Osteoblast (primary cell): Measurements from ENCODE around the gene CHRND. TPM values are rescaled to one million over a fixed set of nuclear protein-coding genes. Genes with fewer than 3 reads are reported as not detected.
A peak's percentile ranks its signal among the peaks of the same experiment; 100 is the strongest.

Experiments used
- DNase-seq: peaks from one replicate; pipeline ENCODE4 v3.0.0; 2011; ENCODE audit warnings: low spot score, mixed read lengths; ENCODE audit not compliant: insufficient read length; ENCODE audit errors: missing footprints
- H2AFZ ChIP-seq: 2 replicates; pipeline ENCODE4 v1.6.0; 2011; ENCODE audit warnings: mild to moderate bottlenecking, low read length
- H3K27ac ChIP-seq: 2 replicates; pipeline ENCODE4 v1.5.1; 2011; ENCODE audit warnings: mild to moderate bottlenecking, low read depth, low read length, moderate library complexity
- H3K27me3 ChIP-seq: 2 replicates; pipeline ENCODE4 v1.6.0; 2012; ENCODE audit warnings: mild to moderate bottlenecking, control low read depth, inconsistent platforms, low read length, moderate library complexity; ENCODE audit not compliant: insufficient read depth
- H3K36me3 ChIP-seq: 2 replicates; pipeline ENCODE4 v1.5.1; 2011; ENCODE audit warnings: mild to moderate bottlenecking, low read length, control low read depth, moderate library complexity; ENCODE audit not compliant: insufficient read depth
- H3K4me1 ChIP-seq: 2 replicates; pipeline ENCODE4 v1.5.1; 2011; ENCODE audit warnings: mild to moderate bottlenecking, low read length, control low read depth, moderate library complexity; ENCODE audit not compliant: insufficient read depth
- H3K4me2 ChIP-seq: 2 replicates; pipeline ENCODE4 v1.6.0; 2011; ENCODE audit warnings: mild to moderate bottlenecking, low read length; ENCODE audit not compliant: insufficient read depth
- H3K4me3 ChIP-seq: fragments of 200-600 bp; sonication (generic); 3 replicates; pipeline ENCODE4 v1.5.1; 2012; ENCODE audit warnings: mild to moderate bottlenecking, low read length, inconsistent platforms; ENCODE audit not compliant: insufficient read depth
- H3K79me2 ChIP-seq: 2 replicates; pipeline ENCODE4 v1.6.0; 2012; ENCODE audit warnings: mild to moderate bottlenecking, low read length, control low read depth, inconsistent platforms; ENCODE audit not compliant: insufficient read depth
- H3K9me3 ChIP-seq: 2 replicates; pipeline ENCODE4 v1.5.1; 2011; ENCODE audit warnings: low read depth, low read length, control low read depth
- H4K20me1 ChIP-seq: 2 replicates; pipeline ENCODE4 v1.6.0; 2012; ENCODE audit warnings: mild to moderate bottlenecking, low read length, control low read depth; ENCODE audit not compliant: insufficient read depth
- CTCF ChIP-seq: IDR thresholded peaks from 2 replicates; pipeline ENCODE4 v1.5.1; 2011; ENCODE audit warnings: mild to moderate bottlenecking, low read depth, low read length, moderate library complexity; ENCODE audit errors: extremely low read depth
- total RNA-seq: library from RNA; depleted of rRNA; stranded (reverse); fragments of >200 nt; gene quantifications from 2 replicates; pipeline ENCODE4 v1.2.3, GENCODE V29; 2012

The CHRND gene
- total RNA-seq, 1 donor: not detected

- H3K27ac ChIP-seq: no peak overlapping the region
- no peaks in the 10 kb centered on the region for H3K9me3 ChIP-seq
- DNase-seq: no peak
- H4K20me1 ChIP-seq: peaks cover 15% of the 10 kb centered on the region
- H3K4me1 ChIP-seq: peaks cover 13% of the 10 kb centered on the region
- H3K27me3 ChIP-seq: no peaks in the 10 kb centered on the region
- peaks cover 8% of the 10 kb centered on the region for H3K36me3 ChIP-seq
- H2AFZ ChIP-seq: no peak overlapping the region
- H3K4me2 ChIP-seq: no peak overlapping the region
- H3K4me3 ChIP-seq: no peak overlapping the region
- peaks cover 42% of the 10 kb centered on the region for H3K79me2 ChIP-seq
- TF ChIP-seq CTCF: no peak
Measured at GRCh38 chr2:232547991-232548390, 22.0 kb downstream of the CHRND start.

GRCh38 chr2:232549655-232550353 is 23.8 kb downstream of the CHRND start:
- Histone ChIP-seq H3K4me1 (peaks cover 13% of the 10 kb centered on the region), H3K79me2 (peaks cover 60% of the 10 kb centered on the region), H3K27me3 (no peaks in the 10 kb centered on the region), H2AFZ (peak overlapping the region; percentile 92), H3K36me3 (peaks cover 16% of the 10 kb centered on the region), H4K20me1 (peaks cover 29% of the 10 kb centered on the region), H3K27ac (peak overlapping the region; percentile 95), H3K4me2 (peak overlapping the region; percentile 96), H3K9me3 (no peaks in the 10 kb centered on the region), H3K4me3 (peak overlapping the region; percentile 86)
- TF ChIP-seq CTCF: no peak
- no peak for DNase-seq

- Histone ChIP-seq H3K27ac (peak within 1 kb of the TSS; percentile 95), H3K27me3 (no peaks in the 10 kb centered on the region), H2AFZ (peak within 1 kb of the TSS; percentile 92), H3K36me3 (peaks cover 18% of the 10 kb centered on the region), H3K9me3 (no peaks in the 10 kb centered on the region), H3K4me2 (peak within 1 kb of the TSS; percentile 96), H3K4me3 (peak within 1 kb of the TSS; percentile 86), H3K4me1 (peaks cover 13% of the 10 kb centered on the region), H3K79me2 (peaks cover 68% of the 10 kb centered on the region), H4K20me1 (peaks cover 37% of the 10 kb centered on the region)
- peak; percentile 14 for TF ChIP-seq CTCF
- peak; percentile 99 for DNase-seq
Measured at GRCh38 chr2:232550354-232551249, 24.6 kb downstream of the CHRND start, which contains the start of the genes EIF4E2 and TIGD1. EIF4E2 (plus strand) TSS chr2:232550689; CDS start chr2:232550725, 36 bp downstream. TIGD1 (minus strand) TSS chr2:232550557; CDS start chr2:232549882, 675 bp downstream.
